Neural cell (in vitro differentiated cells): Measurements from ENCODE around the gene COL4A4. TPM values are rescaled to one million over a fixed set of nuclear protein-coding genes. Genes with fewer than 3 reads are reported as not detected.

ENCODE experiments used
- H2AFZ ChIP-seq: fragments of 200-600, 300-800 bp; sonication (generic), shearing (Covaris generic); 2 replicates; pipeline ENCODE4 v1.6.0; 2014; ENCODE audit warnings: low read depth, mild to moderate bottlenecking, antibody characterized with exemption, low read length, moderate library complexity
- H3F3A ChIP-seq: fragments of 200-600 bp; shearing (Covaris generic); 2 replicates; pipeline ENCODE4 v1.6.1; 2016; ENCODE audit warnings: mild to moderate bottlenecking, moderate library complexity, mixed read lengths, antibody characterized with exemption, low read length; ENCODE audit not compliant: insufficient read depth, poor library complexity, severe bottlenecking
- H3K27ac ChIP-seq: fragments of 200-600, 300-800 bp; sonication (generic), shearing (Covaris generic); 2 replicates; pipeline ENCODE4 v1.5.1; 2014; ENCODE audit warnings: mild to moderate bottlenecking, low read length, moderate library complexity
- H3K27me3 ChIP-seq: fragments of 300-800, 200-600 bp; sonication (generic), shearing (Covaris generic); 2 replicates; pipeline ENCODE4 v1.6.0; 2014; ENCODE audit warnings: mild to moderate bottlenecking, low read depth, low read length, moderate library complexity; ENCODE audit not compliant: insufficient read depth
- H3K36me3 ChIP-seq: fragments of 300-800, 200-600 bp; sonication (generic), shearing (Covaris generic); 2 replicates; pipeline ENCODE4 v1.5.1; 2014; ENCODE audit warnings: mild to moderate bottlenecking, antibody characterized with exemption, low read length, moderate library complexity; ENCODE audit not compliant: insufficient read depth
- H3K4me2 ChIP-seq: fragments of 300-800, 200-600 bp; sonication (generic), shearing (Covaris generic); 2 replicates; pipeline ENCODE4 v1.6.0; 2014; ENCODE audit warnings: mild to moderate bottlenecking, low read length
- H3K4me3 ChIP-seq: fragments of 300-800, 200-600 bp; sonication (generic), shearing (Covaris generic); 2 replicates; pipeline ENCODE4 v1.5.1; 2014; ENCODE audit warnings: mild to moderate bottlenecking, low read length, moderate library complexity
- H3K79me2 ChIP-seq: fragments of 200-600 bp; shearing (Covaris generic); replicated peaks from 2 replicates; pipeline ENCODE4 v1.6.0; 2014; ENCODE audit warnings: mild to moderate bottlenecking, low read length, moderate library complexity; ENCODE audit not compliant: insufficient read depth
- H3K9ac ChIP-seq: fragments of 300-800, 200-600 bp; sonication (generic), shearing (Covaris generic); 2 replicates; pipeline ENCODE4 v1.6.1; 2016; ENCODE audit warnings: mild to moderate bottlenecking, low read length, mixed read lengths
- H3K9me2 ChIP-seq: fragments of 200-600 bp; shearing (Covaris generic); 2 replicates; pipeline ENCODE4 v1.6.1; 2016; ENCODE audit warnings: mild to moderate bottlenecking, low read length, mixed read lengths; ENCODE audit not compliant: insufficient read depth
- H3K9me3 ChIP-seq: fragments of 200-600, 300-800 bp; sonication (generic), shearing (Covaris generic); 2 replicates; pipeline ENCODE4 v1.6.1; 2016; ENCODE audit warnings: mild to moderate bottlenecking, mixed run types, low read length, moderate library complexity, mixed read lengths
- H4K20me1 ChIP-seq: fragments of 200-600 bp; shearing (Covaris generic); 2 replicates; pipeline ENCODE4 v1.6.1; 2016; ENCODE audit warnings: mild to moderate bottlenecking, mixed run types; ENCODE audit not compliant: insufficient read depth
- EP300 ChIP-seq: fragments of 450-650 bp; conservative IDR thresholded peaks from 2 replicates; pipeline ENCODE4 v1.6.1; 2014; ENCODE audit warnings: antibody characterized with exemption, mild to moderate bottlenecking, moderate library complexity; ENCODE audit not compliant: poor library complexity, severe bottlenecking
- EZH2 ChIP-seq: fragments of 200-600, 300-800 bp; shearing (Covaris generic), sonication (generic); IDR thresholded peaks from 2 replicates; pipeline ENCODE4 v1.6.1; 2014; ENCODE audit warnings: antibody characterized with exemption, low read length, borderline replicate concordance, mild to moderate bottlenecking; ENCODE audit not compliant: insufficient read depth, poor library complexity, severe bottlenecking
- MXI1 ChIP-seq: fragments of 450-650 bp; conservative IDR thresholded peaks from 2 replicates; pipeline ENCODE4 v1.6.1; 2014; ENCODE audit warnings: antibody characterized with exemption, mild to moderate bottlenecking; ENCODE audit not compliant: poor library complexity, severe bottlenecking
- POLR2AphosphoS5 ChIP-seq: IDR thresholded peaks from 2 replicates; pipeline ENCODE4 v1.6.1; 2012
- RAD21 ChIP-seq: fragments of 450-650 bp; conservative IDR thresholded peaks from 2 replicates; pipeline ENCODE4 v1.6.1; 2014; ENCODE audit warnings: antibody characterized with exemption, mild to moderate bottlenecking, moderate library complexity
- SMC3 ChIP-seq: fragments of 450-650 bp; conservative IDR thresholded peaks from 2 replicates; pipeline ENCODE4 v1.6.1; 2014; ENCODE audit warnings: antibody characterized with exemption, mild to moderate bottlenecking, moderate library complexity; ENCODE audit not compliant: poor library complexity
- TAF1 ChIP-seq: IDR thresholded peaks from 2 replicates; pipeline ENCODE4 v1.6.1; 2012; ENCODE audit warnings: low read depth
- polyA plus RNA-seq: library from polyadenylated mRNA; depleted of rRNA; stranded (reverse); fragments of >200 nt; gene quantifications from 2 replicates; pipeline ENCODE4 v1.2.3, GENCODE V29; 2014
- TF ChIP-seq, protein P1 (sequence below): fragments of 450-650 bp; IDR thresholded peaks from 2 replicates; pipeline ENCODE4 v1.5.1; 2014; ENCODE audit warnings: antibody characterized with exemption, mild to moderate bottlenecking, moderate library complexity; ENCODE audit not compliant: poor library complexity, severe bottlenecking
- TF ChIP-seq, protein P2 (sequence below): IDR thresholded peaks from 2 replicates; pipeline ENCODE4 v1.6.1; 2012; ENCODE audit warnings: borderline replicate concordance

COL4A4 gene
- polyA plus RNA-seq, 1 donor from 2014 or later = 0.35 TPM

- H3K9me3 ChIP-seq = no peaks in the 10 kb centered on the region
- H3K4me2 ChIP-seq = no peak overlapping the region
- TF ChIP-seq POLR2AphosphoS5 (no peak), RAD21 (no peak), SMC3 (no peak), EZH2 (no peak), EP300 (no peak), MXI1 (no peak), TAF1 (no peak)
- TF ChIP-seq, protein P1, sequence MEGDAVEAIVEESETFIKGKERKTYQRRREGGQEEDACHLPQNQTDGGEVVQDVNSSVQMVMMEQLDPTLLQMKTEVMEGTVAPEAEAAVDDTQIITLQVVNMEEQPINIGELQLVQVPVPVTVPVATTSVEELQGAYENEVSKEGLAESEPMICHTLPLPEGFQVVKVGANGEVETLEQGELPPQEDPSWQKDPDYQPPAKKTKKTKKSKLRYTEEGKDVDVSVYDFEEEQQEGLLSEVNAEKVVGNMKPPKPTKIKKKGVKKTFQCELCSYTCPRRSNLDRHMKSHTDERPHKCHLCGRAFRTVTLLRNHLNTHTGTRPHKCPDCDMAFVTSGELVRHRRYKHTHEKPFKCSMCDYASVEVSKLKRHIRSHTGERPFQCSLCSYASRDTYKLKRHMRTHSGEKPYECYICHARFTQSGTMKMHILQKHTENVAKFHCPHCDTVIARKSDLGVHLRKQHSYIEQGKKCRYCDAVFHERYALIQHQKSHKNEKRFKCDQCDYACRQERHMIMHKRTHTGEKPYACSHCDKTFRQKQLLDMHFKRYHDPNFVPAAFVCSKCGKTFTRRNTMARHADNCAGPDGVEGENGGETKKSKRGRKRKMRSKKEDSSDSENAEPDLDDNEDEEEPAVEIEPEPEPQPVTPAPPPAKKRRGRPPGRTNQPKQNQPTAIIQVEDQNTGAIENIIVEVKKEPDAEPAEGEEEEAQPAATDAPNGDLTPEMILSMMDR = no peak
- TF ChIP-seq, protein P2, sequence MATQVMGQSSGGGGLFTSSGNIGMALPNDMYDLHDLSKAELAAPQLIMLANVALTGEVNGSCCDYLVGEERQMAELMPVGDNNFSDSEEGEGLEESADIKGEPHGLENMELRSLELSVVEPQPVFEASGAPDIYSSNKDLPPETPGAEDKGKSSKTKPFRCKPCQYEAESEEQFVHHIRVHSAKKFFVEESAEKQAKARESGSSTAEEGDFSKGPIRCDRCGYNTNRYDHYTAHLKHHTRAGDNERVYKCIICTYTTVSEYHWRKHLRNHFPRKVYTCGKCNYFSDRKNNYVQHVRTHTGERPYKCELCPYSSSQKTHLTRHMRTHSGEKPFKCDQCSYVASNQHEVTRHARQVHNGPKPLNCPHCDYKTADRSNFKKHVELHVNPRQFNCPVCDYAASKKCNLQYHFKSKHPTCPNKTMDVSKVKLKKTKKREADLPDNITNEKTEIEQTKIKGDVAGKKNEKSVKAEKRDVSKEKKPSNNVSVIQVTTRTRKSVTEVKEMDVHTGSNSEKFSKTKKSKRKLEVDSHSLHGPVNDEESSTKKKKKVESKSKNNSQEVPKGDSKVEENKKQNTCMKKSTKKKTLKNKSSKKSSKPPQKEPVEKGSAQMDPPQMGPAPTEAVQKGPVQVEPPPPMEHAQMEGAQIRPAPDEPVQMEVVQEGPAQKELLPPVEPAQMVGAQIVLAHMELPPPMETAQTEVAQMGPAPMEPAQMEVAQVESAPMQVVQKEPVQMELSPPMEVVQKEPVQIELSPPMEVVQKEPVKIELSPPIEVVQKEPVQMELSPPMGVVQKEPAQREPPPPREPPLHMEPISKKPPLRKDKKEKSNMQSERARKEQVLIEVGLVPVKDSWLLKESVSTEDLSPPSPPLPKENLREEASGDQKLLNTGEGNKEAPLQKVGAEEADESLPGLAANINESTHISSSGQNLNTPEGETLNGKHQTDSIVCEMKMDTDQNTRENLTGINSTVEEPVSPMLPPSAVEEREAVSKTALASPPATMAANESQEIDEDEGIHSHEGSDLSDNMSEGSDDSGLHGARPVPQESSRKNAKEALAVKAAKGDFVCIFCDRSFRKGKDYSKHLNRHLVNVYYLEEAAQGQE = no peak
Observed at GRCh38 chr2:227192491-227192890, 28.5 kb upstream of the COL4A4 start.

GRCh38 chr2:227191367-227191766 is 27.4 kb upstream of the COL4A4 start:
- TF ChIP-seq EZH2 (no peak), TAF1 (no peak), POLR2AphosphoS5 (no peak), SMC3 (no peak), RAD21 (no peak), EP300 (no peak), MXI1 (no peak)
- TF ChIP-seq, protein P1 = no peak
- TF ChIP-seq, protein P2 = no peak
- Histone ChIP-seq H3K9me3 (no peaks in the 10 kb centered on the region), H3K27ac (no peak overlapping the region), H3K4me2 (no peak overlapping the region), H3F3A (no peaks in the 10 kb centered on the region), H3K36me3 (no peaks in the 10 kb centered on the region), H3K79me2 (no peaks in the 10 kb centered on the region), H3K4me3 (no peak overlapping the region), H2AFZ (no peak overlapping the region), H3K27me3 (no peaks in the 10 kb centered on the region), H3K9me2 (no peaks in the 10 kb centered on the region), H4K20me1 (no peaks in the 10 kb centered on the region), H3K9ac (no peak overlapping the region)

More at GRCh38 chr2:227192491-227192890, 28.5 kb upstream of the COL4A4 start:
- Histone ChIP-seq H3F3A (no peaks in the 10 kb centered on the region), H3K27me3 (no peaks in the 10 kb centered on the region), H4K20me1 (no peaks in the 10 kb centered on the region), H3K27ac (no peak overlapping the region), H3K79me2 (no peaks in the 10 kb centered on the region), H2AFZ (no peak overlapping the region), H3K9ac (no peak overlapping the region), H3K4me3 (no peak overlapping the region), H3K9me2 (no peaks in the 10 kb centered on the region), H3K36me3 (no peaks in the 10 kb centered on the region)
